Esophagus squamous epithelium (tissue), 5 donors: Measurements from ENCODE around the gene SEMA5A. TPM values are rescaled to one million over a fixed set of nuclear protein-coding genes. Genes with fewer than 3 reads are reported as not detected.
A peak's percentile ranks its signal among the peaks of the same experiment; 100 is the strongest.

Experiments
- DNase-seq: peaks from one replicate; lab custom pipeline; 2025; lab: John Stamatoyannopoulos, UW
- H3K27ac ChIP-seq, 4 donors: fragments of 200-600 bp; sonication (generic); one replicate each; pipeline ENCODE4 v1.5.1; 2016 to 2019; ENCODE audit warnings: mild to moderate bottlenecking in 1 of 4
- H3K27me3 ChIP-seq, 4 donors: fragments of 200-600 bp; sonication (generic); 1 replicate in 3 of 4; 2 replicates in 1 of 4; pipeline versions ENCODE4 v1.5.1 to v1.6.0; 2017 to 2021; ENCODE audit warnings: antibody characterized with exemption in 1 of 4
- H3K36me3 ChIP-seq, 3 donors: fragments of 200-600 bp; sonication (generic); one replicate each; pipeline ENCODE4 v1.5.1; 2016 to 2019
- H3K4me1 ChIP-seq, 3 donors: fragments of 200-600 bp; sonication (generic); one replicate each; pipeline ENCODE4 v1.5.1; 2017 to 2019
- H3K4me3 ChIP-seq, 4 donors: fragments of 200-600 bp; sonication (generic); 1 replicate in 3 of 4; 2 replicates in 1 of 4; pipeline ENCODE4 v1.5.1; 2016 to 2019; ENCODE audit warnings: mild to moderate bottlenecking in 2 of 4, moderate library complexity in 1 of 4
- H3K9me3 ChIP-seq, 3 donors: fragments of 200-600 bp; sonication (generic); one replicate each; pipeline ENCODE4 v1.5.1; 2016 to 2019
- CTCF ChIP-seq, 6 experiments: fragments of 450-650 bp in 4 of 6; fragments of 200-600 bp in 2 of 6; sonication (generic) in 2 of 6; IDR thresholded peaks; one replicate each; pipeline ENCODE4 v1.5.1; 2016 to 2019; ENCODE audit warnings: antibody characterized with exemption in 6 of 6, mild to moderate bottlenecking in 4 of 6, moderate library complexity in 4 of 6
- POLR2A ChIP-seq, 4 donors: fragments of 450-650 bp; IDR thresholded peaks; one replicate each; pipeline ENCODE4 v1.6.1; 2017; ENCODE audit warnings: antibody characterized with exemption in 4 of 4, mild to moderate bottlenecking in 4 of 4, moderate library complexity in 3 of 4
- WGBS, 2 donors: methylation state at CpG; one replicate each; pipeline ENCODE4 v1.1.5; 2018; 5-methylcytosine and 5-hydroxymethylcytosine counted together
- intact Hi-C: fragments of 100-400 bp; cut with DNase I; formaldehyde crosslinking; loops from one replicate; pipeline ENCODE4 v1.15.0; 2022
- total RNA-seq, 4 donors: library from RNA; depleted of rRNA; stranded (reverse); fragments of >200 nt; gene quantifications; one replicate each; pipeline ENCODE4 v1.1.0, GENCODE V29; 2016
- donor health status: DM: yes; HTN: yes; CAD: no.

SEMA5A gene
- total RNA-seq, 4 donors from 2014 or later = 3.9 to 9.4 (median 8.4) TPM

GRCh38 chr5:9500625-9501024, 45.2 kb downstream of the SEMA5A start:
- WGBS, 2 donors = 84 to 89% methylated on average over 2 of the region's 2 CpGs
- no peak for DNase-seq
- no peaks in the 10 kb centered on the region for H3K36me3 ChIP-seq

GRCh38 chr5:9500193-9500592, 45.7 kb downstream of the SEMA5A start:
- 85% methylated on average over 4 of the region's 4 CpGs for WGBS, 2 donors
- intact Hi-C loops = no loop called here

More at GRCh38 chr5:9500625-9501024, 45.2 kb downstream of the SEMA5A start:
- Histone ChIP-seq H3K4me1 (no peaks in the 10 kb centered on the region), H3K4me3 (no peak overlapping the region), H3K27me3 (no peaks in the 10 kb centered on the region), H3K9me3 (no peaks in the 10 kb centered on the region), H3K27ac (no peak overlapping the region)
- no peak for TF ChIP-seq CTCF (IDR thresholded peaks at IDR 0.05)
- TF ChIP-seq POLR2A (IDR thresholded peaks at IDR 0.05) = no peak
- intact Hi-C loops = no loop called here

GRCh38 chr5:9499498-9499876, 46.4 kb downstream of the SEMA5A start:
- H3K36me3 ChIP-seq = no peaks in the 10 kb centered on the region
- 67 to 95% methylated on average over 1 of the region's 1 CpG for WGBS, 2 donors
- no peaks in the 10 kb centered on the region for H3K27me3 ChIP-seq
- TF ChIP-seq CTCF (IDR thresholded peaks at IDR 0.05) = no peak
- TF ChIP-seq POLR2A (IDR thresholded peaks at IDR 0.05) = no peak
- H3K9me3 ChIP-seq = no peaks in the 10 kb centered on the region
- H3K4me3 ChIP-seq = no peak overlapping the region
- DNase-seq = no peak
- intact Hi-C loops = no loop called here
- no peaks in the 10 kb centered on the region for H3K4me1 ChIP-seq
- no peak overlapping the region for H3K27ac ChIP-seq

More at GRCh38 chr5:9500193-9500592, 45.7 kb downstream of the SEMA5A start:
- DNase-seq = no peak
- no peak overlapping the region for H3K27ac ChIP-seq
- no peak overlapping the region for H3K4me3 ChIP-seq
- no peaks in the 10 kb centered on the region for H3K9me3 ChIP-seq
- no peaks in the 10 kb centered on the region for H3K27me3 ChIP-seq
- TF ChIP-seq POLR2A (IDR thresholded peaks at IDR 0.05) (no peak), CTCF (IDR thresholded peaks at IDR 0.05) (no peak)
- no peaks in the 10 kb centered on the region for H3K36me3 ChIP-seq
- no peaks in the 10 kb centered on the region for H3K4me1 ChIP-seq

GRCh38 chr5:9498541-9499497, 47.1 kb downstream of the SEMA5A start:
- DNase-seq = no peak
- Histone ChIP-seq H3K27me3 (no peaks in the 10 kb centered on the region), H3K36me3 (no peaks in the 10 kb centered on the region), H3K9me3 (no peaks in the 10 kb centered on the region), H3K4me3 (no peak overlapping the region), H3K27ac (no peak overlapping the region), H3K4me1 (no peaks in the 10 kb centered on the region)
- peak in 4 of 6 experiments; percentile 10 to 53 (median 23) for TF ChIP-seq CTCF (IDR thresholded peaks at IDR 0.05)
- TF ChIP-seq POLR2A (IDR thresholded peaks at IDR 0.05) = no peak
- 77% methylated on average over 14 of the region's 14 CpGs for WGBS, 2 donors
- intact Hi-C loops = no loop called here

GRCh38 chr5:9497347-9497746, 48.5 kb downstream of the SEMA5A start:
- no peaks in the 10 kb centered on the region for H3K36me3 ChIP-seq
- H3K4me3 ChIP-seq = no peak overlapping the region
- H3K27ac ChIP-seq = no peak overlapping the region
- no peaks in the 10 kb centered on the region for H3K9me3 ChIP-seq
- H3K27me3 ChIP-seq = no peaks in the 10 kb centered on the region
- H3K4me1 ChIP-seq = no peaks in the 10 kb centered on the region
- TF ChIP-seq POLR2A (IDR thresholded peaks at IDR 0.05) = no peak
- TF ChIP-seq CTCF (IDR thresholded peaks at IDR 0.05) = no peak
- DNase-seq = no peak
- 86 to 93% methylated on average over 8 of the region's 8 CpGs for WGBS, 2 donors
- intact Hi-C loops = no loop called here
